H9 (cell line): ENCODE measurements around the gene STK11. TPM values are rescaled to one million over a fixed set of nuclear protein-coding genes. Genes with fewer than 3 reads are reported as not detected.

Experiments
- DNase-seq: peaks from one replicate; pipeline ENCODE4 v3.0.0-alpha.2; 2017
- H2AFZ ChIP-seq: one replicate; pipeline ENCODE4 v1.6.1; 2013; ENCODE audit warnings: mild to moderate bottlenecking, low read length, control low read depth, moderate library complexity
- H2AK5ac ChIP-seq: 2 replicates; pipeline ENCODE4 v1.6.1; 2013; ENCODE audit warnings: low read length, control low read depth, mixed read lengths; ENCODE audit not compliant: insufficient read length
- H2BK120ac ChIP-seq: one replicate; pipeline ENCODE4 v1.6.1; 2013; ENCODE audit warnings: low read depth, mild to moderate bottlenecking, low read length, control low read depth, inconsistent platforms; ENCODE audit not compliant: poor library complexity, severe bottlenecking
- H2BK12ac ChIP-seq: 2 replicates; pipeline ENCODE4 v1.6.1; 2013; ENCODE audit warnings: low read length, control low read depth, mixed read lengths, low read depth; ENCODE audit not compliant: insufficient read length
- H2BK15ac ChIP-seq: 2 replicates; pipeline ENCODE4 v1.6.1; 2013; ENCODE audit warnings: low read depth, low read length, control low read depth
- H2BK20ac ChIP-seq: one replicate; pipeline ENCODE4 v1.6.1; 2013; ENCODE audit warnings: low read depth, mild to moderate bottlenecking, low read length, control low read depth, inconsistent platforms; ENCODE audit not compliant: poor library complexity, severe bottlenecking
- H2BK5ac ChIP-seq: 2 replicates; pipeline ENCODE4 v1.6.1; 2013; ENCODE audit warnings: low read length, control low read depth, mixed read lengths; ENCODE audit not compliant: insufficient read length
- H3K14ac ChIP-seq: 2 replicates; pipeline ENCODE4 v1.6.1; 2013; ENCODE audit warnings: low read length, control low read depth; ENCODE audit not compliant: insufficient read depth
- H3K18ac ChIP-seq: 2 replicates; pipeline ENCODE4 v1.6.1; 2013; ENCODE audit warnings: low read depth, mild to moderate bottlenecking, mixed read lengths, low read length, control low read depth; ENCODE audit not compliant: insufficient read length
- H3K23ac ChIP-seq: 2 replicates; pipeline ENCODE4 v1.6.1; 2013; ENCODE audit warnings: low read length, control low read depth, mixed read lengths, low read depth; ENCODE audit not compliant: insufficient read length
- H3K23me2 ChIP-seq: 2 replicates; pipeline ENCODE4 v1.6.1; 2013; ENCODE audit warnings: low read depth, mild to moderate bottlenecking, mixed read lengths, low read length, control low read depth; ENCODE audit not compliant: insufficient read length, poor library complexity, severe bottlenecking
- H3K27ac ChIP-seq: 2 replicates; pipeline ENCODE4 v1.5.1; 2013; ENCODE audit warnings: low read length, control low read depth, mixed read lengths, low read depth; ENCODE audit not compliant: insufficient read length
- H3K27me3 ChIP-seq: 2 replicates; pipeline ENCODE4 v1.6.1; 2013; ENCODE audit warnings: low read length, control low read depth, inconsistent platforms; ENCODE audit not compliant: insufficient read depth
- H3K4ac ChIP-seq: 2 replicates; pipeline ENCODE4 v1.6.1; 2013; ENCODE audit warnings: low read depth, mild to moderate bottlenecking, control low read depth, inconsistent platforms, low read length, moderate library complexity
- H3K4me1 ChIP-seq: 2 replicates; pipeline ENCODE4 v1.6.1; 2013; ENCODE audit warnings: low read length, control low read depth, inconsistent platforms; ENCODE audit not compliant: insufficient read depth
- H3K4me2 ChIP-seq: 2 replicates; pipeline ENCODE4 v1.6.1; 2013; ENCODE audit warnings: low read length, control low read depth, mixed read lengths; ENCODE audit not compliant: insufficient read length, insufficient read depth
- H3K56ac ChIP-seq: 2 replicates; pipeline ENCODE4 v1.6.1; 2013; ENCODE audit warnings: low read depth, mild to moderate bottlenecking, mixed read lengths, low read length, control low read depth; ENCODE audit not compliant: insufficient read length
- H3K79me1 ChIP-seq: 2 replicates; pipeline ENCODE4 v1.6.1; 2013; ENCODE audit warnings: low read depth, mild to moderate bottlenecking, moderate library complexity, low read length, control low read depth, inconsistent platforms; ENCODE audit not compliant: insufficient read depth, poor library complexity, severe bottlenecking
- H3K79me2 ChIP-seq: 2 replicates; pipeline ENCODE4 v1.6.1; 2013; ENCODE audit warnings: low read length, control low read depth, inconsistent platforms; ENCODE audit not compliant: insufficient read depth
- H3K9ac ChIP-seq: 2 replicates; pipeline ENCODE4 v1.6.1; 2013; ENCODE audit warnings: low read length, control low read depth, mixed read lengths; ENCODE audit not compliant: insufficient read length; ENCODE audit errors: extremely low read depth
- H3K9me3 ChIP-seq: one replicate; pipeline ENCODE4 v1.6.1; 2013; ENCODE audit warnings: low read depth, low read length, inconsistent platforms; ENCODE audit not compliant: control insufficient read depth
- H3T11ph ChIP-seq: one replicate; pipeline ENCODE4 v1.6.1; 2013; ENCODE audit warnings: mild to moderate bottlenecking, low read length, control low read depth, inconsistent platforms
- H4K20me1 ChIP-seq: one replicate; pipeline ENCODE4 v1.6.1; 2013; ENCODE audit not compliant: control insufficient read depth, insufficient read length, insufficient read depth
- H4K5ac ChIP-seq: 2 replicates; pipeline ENCODE4 v1.6.1; 2013; ENCODE audit warnings: low read depth, mild to moderate bottlenecking, mixed read lengths, low read length, control low read depth; ENCODE audit not compliant: insufficient read length
- H4K8ac ChIP-seq: replicated peaks from 2 replicates; pipeline ENCODE4 v1.6.1; 2013; ENCODE audit warnings: low read length, control low read depth, mixed read lengths, low read depth; ENCODE audit not compliant: insufficient read length
- H4K91ac ChIP-seq: 2 replicates; pipeline ENCODE4 v1.6.1; 2013; ENCODE audit warnings: low read depth, mild to moderate bottlenecking, moderate library complexity, mixed read lengths, low read length, control low read depth; ENCODE audit not compliant: insufficient read length
- H3K27ac Mint-ChIP-seq, 3 experiments: 2 replicates in 2 of 3; 3 replicates in 1 of 3; pipeline ENCODE4 v1.8.0; 2020 to 2021; ENCODE audit warnings: mixed read lengths in 3 of 3, mild to moderate bottlenecking in 1 of 3, moderate library complexity in 1 of 3
- H3K27me3 Mint-ChIP-seq: 2 replicates; pipeline ENCODE4 v1.8.0; 2021; ENCODE audit warnings: low read depth, mild to moderate bottlenecking, moderate library complexity, mixed read lengths
- H3K36me3 Mint-ChIP-seq, 3 experiments: 2 replicates in 2 of 3; 3 replicates in 1 of 3; pipeline ENCODE4 v1.8.0; 2020 to 2021; ENCODE audit warnings: low read depth in 3 of 3, mixed read lengths in 3 of 3; ENCODE audit not compliant: insufficient read depth in 1 of 3
- H3K4me1 Mint-ChIP-seq, 2 experiments: 2 replicates each; pipeline ENCODE4 v1.8.0; 2020; ENCODE audit warnings: mixed read lengths in 2 of 2
- H3K4me3 Mint-ChIP-seq, 2 experiments: 2 replicates in 1 of 2; 3 replicates in 1 of 2; pipeline ENCODE4 v1.8.0; 2020 to 2021; ENCODE audit warnings: mild to moderate bottlenecking in 2 of 2, mixed read lengths in 2 of 2, moderate library complexity in 1 of 2
- H3K9me3 Mint-ChIP-seq, 2 experiments: 2 replicates in 1 of 2; 3 replicates in 1 of 2; pipeline ENCODE4 v1.8.0; 2020; ENCODE audit warnings: mild to moderate bottlenecking in 2 of 2, mixed read lengths in 2 of 2, moderate library complexity in 1 of 2
- whole genome bisulfite sequencing: extraction: QIAGEN DNeasy Blood & Tissue Kit; methylation state at CpG from one replicate; pipeline ENCODE4 v1.1.7; 2013; ENCODE audit warnings: missing lambda C conversion rate, low lambda C conversion rate, mixed read lengths; ENCODE audit not compliant: insufficient read length; ENCODE audit errors: extremely low coverage; 5-methylcytosine and 5-hydroxymethylcytosine counted together
- total RNA-seq: library from RNA; stranded (reverse); gene quantifications from 2 replicates; pipeline ENCODE4 v1.2.1, GENCODE V29; 2021
- TF ChIP-seq, protein P1 (sequence below): fragments of 200-600 bp; sonication (generic); conservative IDR thresholded peaks from 3 replicates; pipeline ENCODE4 v1.8.0; 2021; ENCODE audit warnings: antibody characterized with exemption, mild to moderate bottlenecking

STK11 gene
- total RNA-seq, 1 experiment from 2014 or later = 74.3 TPM

DNA sequence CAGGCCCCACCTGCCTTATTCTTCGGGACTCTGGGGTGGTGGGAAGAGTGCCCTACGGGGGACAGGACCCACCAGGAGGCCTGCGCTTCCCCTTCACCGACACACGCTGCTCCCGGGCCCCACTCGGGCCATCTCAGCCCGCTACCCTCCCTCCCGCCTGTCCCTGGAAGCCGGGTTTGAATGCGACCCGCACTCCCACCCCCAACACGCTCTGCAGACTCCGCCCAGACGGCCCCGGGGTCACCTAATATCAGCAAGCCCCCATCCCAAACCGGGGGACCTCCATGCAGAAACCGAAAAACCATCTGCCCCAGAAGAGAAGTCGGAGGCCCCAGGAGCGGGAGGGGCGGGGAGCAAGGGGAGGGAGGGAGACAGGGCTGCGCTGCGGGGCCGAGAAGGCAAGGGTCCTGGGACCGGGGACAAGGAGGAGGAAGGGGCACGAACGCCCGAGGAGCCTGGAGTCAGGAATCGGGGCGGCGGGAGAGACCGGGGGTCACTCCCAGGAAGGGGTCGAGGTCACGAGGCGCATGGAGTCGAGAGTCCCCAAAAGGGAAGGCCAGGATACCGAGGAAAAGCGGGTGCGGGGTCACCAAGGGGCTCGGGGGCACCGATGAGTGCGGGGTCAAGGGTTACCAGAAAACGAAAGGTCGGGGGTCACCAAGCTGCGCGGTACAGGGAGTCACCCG lies 32.3 kb upstream of the STK11 start:
- DNase-seq = no peak
- Histone ChIP-seq H3K4me2 (peak overlapping the region; percentile 64), H2AK5ac (no peak overlapping the region), H2AFZ (no peak overlapping the region), H3K56ac (no peak overlapping the region), H4K91ac (no peak overlapping the region), H3K79me1 (no peaks in the 10 kb centered on the region), H3K23ac (no peak overlapping the region), H3K4ac (no peak overlapping the region), H3K27ac (no peak overlapping the region), H4K5ac (no peak overlapping the region), H3K27me3 (no peaks in the 10 kb centered on the region), H2BK20ac (no peak overlapping the region), H3K9ac (peak overlapping the region; percentile 52), H3K79me2 (peaks cover 12% of the 10 kb centered on the region; the same call in 1 of the 2 replicates), H3T11ph (no peak overlapping the region), H2BK120ac (no peak overlapping the region), H3K23me2 (peaks cover 8% of the 10 kb centered on the region), H2BK12ac (no peak overlapping the region), H4K8ac (no peak overlapping the region), H3K18ac (no peak overlapping the region), H3K9me3 (no peaks in the 10 kb centered on the region), H2BK15ac (no peak overlapping the region), H2BK5ac (no peak overlapping the region), H4K20me1 (peaks cover 5% of the 10 kb centered on the region), H3K14ac (peak overlapping the region; percentile 11; the same call in 1 of the 2 replicates), H3K4me1 (no peaks in the 10 kb centered on the region)
- Mint-ChIP-seq H3K27ac (peak overlapping the region; percentile 77 to 95 (median 84); a peak in 5 of 7 replicates), H3K27me3 (no peaks in the 10 kb centered on the region), H3K4me3 (peak overlapping the region; percentile 91 to 96), H3K9me3 (no peaks in the 10 kb centered on the region), H3K36me3 (peaks cover 0 to 8% (median 7%) of the 10 kb centered on the region in 3 experiments), H3K4me1 (peaks cover 24 to 32% of the 10 kb centered on the region in 2 experiments)
- WGBS = no CpG with 5 or more reads among the region's 47 CpGs
- TF ChIP-seq, protein P1, sequence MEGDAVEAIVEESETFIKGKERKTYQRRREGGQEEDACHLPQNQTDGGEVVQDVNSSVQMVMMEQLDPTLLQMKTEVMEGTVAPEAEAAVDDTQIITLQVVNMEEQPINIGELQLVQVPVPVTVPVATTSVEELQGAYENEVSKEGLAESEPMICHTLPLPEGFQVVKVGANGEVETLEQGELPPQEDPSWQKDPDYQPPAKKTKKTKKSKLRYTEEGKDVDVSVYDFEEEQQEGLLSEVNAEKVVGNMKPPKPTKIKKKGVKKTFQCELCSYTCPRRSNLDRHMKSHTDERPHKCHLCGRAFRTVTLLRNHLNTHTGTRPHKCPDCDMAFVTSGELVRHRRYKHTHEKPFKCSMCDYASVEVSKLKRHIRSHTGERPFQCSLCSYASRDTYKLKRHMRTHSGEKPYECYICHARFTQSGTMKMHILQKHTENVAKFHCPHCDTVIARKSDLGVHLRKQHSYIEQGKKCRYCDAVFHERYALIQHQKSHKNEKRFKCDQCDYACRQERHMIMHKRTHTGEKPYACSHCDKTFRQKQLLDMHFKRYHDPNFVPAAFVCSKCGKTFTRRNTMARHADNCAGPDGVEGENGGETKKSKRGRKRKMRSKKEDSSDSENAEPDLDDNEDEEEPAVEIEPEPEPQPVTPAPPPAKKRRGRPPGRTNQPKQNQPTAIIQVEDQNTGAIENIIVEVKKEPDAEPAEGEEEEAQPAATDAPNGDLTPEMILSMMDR = no peak
